SK-N-SH (cell line): Measurements from ENCODE around the gene CCDC91. TPM values are rescaled to one million over a fixed set of nuclear protein-coding genes. Genes with fewer than 3 reads are reported as not detected.

Source experiments
- CTCF ChIA-PET: fragments of 300-600, 350-600 bp; formaldehyde crosslinking; extraction: SDS; loops from one replicate; lab custom pipeline; 2021; lab: Yijun Ruan, JAX
- POLR2A ChIA-PET: fragments of 350-600 bp; sonication (Branson Sonifier 250); formaldehyde crosslinking; extraction: SDS; loops from one replicate; lab custom pipeline; 2020; ENCODE audit warnings: antibody characterized with exemption, inconsistent platforms; lab: Yijun Ruan, JAX
- DNase-seq: peaks from one replicate; pipeline ENCODE4 v3.0.0; 2012
- H2AFZ ChIP-seq: fragments of 200-600 bp; sonication (generic); 2 replicates; pipeline ENCODE4 v1.8.1; 2016; ENCODE audit warnings: antibody characterized with exemption, mild to moderate bottlenecking, low read depth
- H3F3A ChIP-seq: fragments of 200-600 bp; sonication (generic); replicated peaks from 2 replicates; pipeline ENCODE3; 2016; ENCODE audit warnings: antibody characterized with exemption, mild to moderate bottlenecking; ENCODE audit not compliant: insufficient read depth
- H3K27ac ChIP-seq, 2 experiments: fragments of 200-500 bp in 1 of 2; fragments of 200-600 bp in 1 of 2; sonication (Bioruptor generic) in 1 of 2; sonication (generic), shearing (Covaris generic) in 1 of 2; 2 replicates each; pipeline versions ENCODE4 v1.5.1 to v1.6.1; 2014 to 2016; ENCODE audit warnings: low read depth in 2 of 2, inconsistent platforms in 1 of 2, low read length in 1 of 2, mild to moderate bottlenecking in 1 of 2, mixed read lengths in 1 of 2
- H3K27me3 ChIP-seq: fragments of 200-600 bp; sonication (generic), shearing (Covaris generic); 2 replicates; pipeline ENCODE4 v1.6.1; 2016; ENCODE audit warnings: mixed run types; ENCODE audit not compliant: insufficient read depth
- H3K36me3 ChIP-seq, 2 experiments: fragments of 200-500 bp in 1 of 2; fragments of 200-600 bp in 1 of 2; sonication (Bioruptor generic) in 1 of 2; sonication (generic) in 1 of 2; replicated peaks in 1 of 2; 2 replicates each; pipeline versions ENCODE3 to v1.5.1; 2014 to 2016; ENCODE audit warnings: low read length in 1 of 2, mild to moderate bottlenecking in 1 of 2; ENCODE audit not compliant: insufficient read depth in 2 of 2, control insufficient read depth in 1 of 2
- H3K4me1 ChIP-seq, 2 experiments: fragments of 200-500 bp in 1 of 2; fragments of 200-600 bp in 1 of 2; sonication (Bioruptor generic) in 1 of 2; sonication (generic), shearing (Covaris generic) in 1 of 2; 2 replicates each; pipeline versions ENCODE4 v1.5.1 to v1.6.1; 2014 to 2016; ENCODE audit warnings: low read depth in 1 of 2, low read length in 1 of 2, mixed run types in 1 of 2; ENCODE audit not compliant: insufficient read depth in 2 of 2, control insufficient read depth in 1 of 2
- H3K4me2 ChIP-seq: fragments of 200-600 bp; sonication (generic), shearing (Covaris generic); 2 replicates; pipeline ENCODE4 v1.6.1; 2017; ENCODE audit warnings: mixed run types
- H3K4me3 ChIP-seq, 2 experiments: fragments of 200-500 bp in 1 of 2; fragments of 200-600 bp in 1 of 2; sonication (Bioruptor generic) in 1 of 2; sonication (generic), shearing (Covaris generic) in 1 of 2; 2 replicates each; pipeline versions ENCODE4 v1.5.1 to v1.8.1; 2014 to 2016; ENCODE audit warnings: low read depth in 2 of 2, inconsistent platforms in 1 of 2, low read length in 1 of 2, mild to moderate bottlenecking in 1 of 2, mixed read lengths in 1 of 2, moderate library complexity in 1 of 2
- H3K79me2 ChIP-seq: fragments of 200-600 bp; sonication (generic); 2 replicates; pipeline ENCODE4 v1.8.1; 2017; ENCODE audit warnings: mild to moderate bottlenecking; ENCODE audit not compliant: insufficient read depth
- H3K9ac ChIP-seq: fragments of 200-600 bp; sonication (generic); 2 replicates; pipeline ENCODE4 v1.6.1; 2017; ENCODE audit warnings: mixed run types
- H3K9me2 ChIP-seq: fragments of 200-600 bp; sonication (generic); 2 replicates; pipeline ENCODE4 v1.6.1; 2017; ENCODE audit warnings: mixed run types
- H3K9me3 ChIP-seq: fragments of 200-600 bp; sonication (generic); 2 replicates; pipeline ENCODE4 v1.6.1; 2017; ENCODE audit warnings: mixed run types, mild to moderate bottlenecking, moderate library complexity
- H4K20me1 ChIP-seq: fragments of 200-600 bp; sonication (generic); 2 replicates; pipeline ENCODE4 v1.6.1; 2017; ENCODE audit warnings: mild to moderate bottlenecking, mixed run types; ENCODE audit not compliant: insufficient read depth
- ELF1 ChIP-seq: IDR thresholded peaks from 2 replicates; pipeline ENCODE4 v1.4.0; 2012
- EP300 ChIP-seq, 2 experiments: IDR thresholded peaks; 2 replicates each; pipeline versions ENCODE4 v1.4.0 to v1.6.1; 2012; ENCODE audit warnings: borderline replicate concordance in 1 of 2, low read depth in 1 of 2, low read length in 1 of 2
- EZH2phosphoT487 ChIP-seq: fragments of 200-600 bp; sonication (generic); IDR thresholded peaks from 2 replicates; pipeline ENCODE4 v1.6.1; 2017; ENCODE audit warnings: low read depth, mixed run types, mild to moderate bottlenecking, antibody characterized with exemption, moderate library complexity, borderline replicate concordance
- FOXJ3 ChIP-seq: sonication (generic); formaldehyde crosslinking; IDR thresholded peaks from 2 replicates; pipeline ENCODE4 v1.5.1; 2020; ENCODE audit warnings: mild to moderate bottlenecking, missing genetic modification reagents
- IRF3 ChIP-seq: fragments of 150-350 bp; IDR thresholded peaks from 2 replicates; pipeline ENCODE4 v1.6.1; 2016; ENCODE audit warnings: mild to moderate bottlenecking, low read depth, low read length
- MAX ChIP-seq: IDR thresholded peaks from 2 replicates; pipeline ENCODE4 v1.4.0; 2012; ENCODE audit warnings: low read depth
- NFIC ChIP-seq: IDR thresholded peaks from 2 replicates; pipeline ENCODE4 v1.4.0; 2012; ENCODE audit warnings: borderline replicate concordance
- RAD21 ChIP-seq: IDR thresholded peaks from 2 replicates; pipeline ENCODE4 v1.6.1; 2012; ENCODE audit warnings: mild to moderate bottlenecking, low read length
- RFX5 ChIP-seq: IDR thresholded peaks from 2 replicates; pipeline ENCODE4 v1.6.1; 2012; ENCODE audit warnings: mild to moderate bottlenecking, improper control_type of control experiment, low read length
- RXRA ChIP-seq: IDR thresholded peaks from 2 replicates; pipeline ENCODE4 v1.4.0; 2012; ENCODE audit warnings: low read depth, mild to moderate bottlenecking, borderline replicate concordance
- TAF1 ChIP-seq: IDR thresholded peaks from 2 replicates; pipeline ENCODE4 v1.6.1; 2012; ENCODE audit warnings: low read depth, mild to moderate bottlenecking, low read length, moderate library complexity, borderline replicate concordance
- USF1 ChIP-seq: IDR thresholded peaks from 2 replicates; pipeline ENCODE4 v1.4.0; 2012; ENCODE audit warnings: low read depth, borderline replicate concordance
- YY1 ChIP-seq: IDR thresholded peaks from 2 replicates; pipeline ENCODE4 v1.4.0; 2012; ENCODE audit warnings: low read depth, mild to moderate bottlenecking
- WGBS: methylation state at CpG from one replicate; pipeline ENCODE4 v1.1.6; 2017; ENCODE audit warnings: low lambda C conversion rate; 5-methylcytosine and 5-hydroxymethylcytosine counted together
- polyA plus RNA-seq, 3 experiments: library from polyadenylated mRNA; depleted of rRNA; stranded (reverse); fragments of >200 nt; gene quantifications; 2 replicates each; pipeline ENCODE4 v1.2.3, GENCODE V29; 2012
- TF ChIP-seq, protein P1 (sequence below): IDR thresholded peaks from 2 replicates; pipeline ENCODE4 v1.4.0; 2012; ENCODE audit warnings: low read depth, borderline replicate concordance

CCDC91 gene
- polyA plus RNA-seq, 1 of the 3 experiments (the other 2 are of a cell fraction): 13.0 TPM

DNA sequence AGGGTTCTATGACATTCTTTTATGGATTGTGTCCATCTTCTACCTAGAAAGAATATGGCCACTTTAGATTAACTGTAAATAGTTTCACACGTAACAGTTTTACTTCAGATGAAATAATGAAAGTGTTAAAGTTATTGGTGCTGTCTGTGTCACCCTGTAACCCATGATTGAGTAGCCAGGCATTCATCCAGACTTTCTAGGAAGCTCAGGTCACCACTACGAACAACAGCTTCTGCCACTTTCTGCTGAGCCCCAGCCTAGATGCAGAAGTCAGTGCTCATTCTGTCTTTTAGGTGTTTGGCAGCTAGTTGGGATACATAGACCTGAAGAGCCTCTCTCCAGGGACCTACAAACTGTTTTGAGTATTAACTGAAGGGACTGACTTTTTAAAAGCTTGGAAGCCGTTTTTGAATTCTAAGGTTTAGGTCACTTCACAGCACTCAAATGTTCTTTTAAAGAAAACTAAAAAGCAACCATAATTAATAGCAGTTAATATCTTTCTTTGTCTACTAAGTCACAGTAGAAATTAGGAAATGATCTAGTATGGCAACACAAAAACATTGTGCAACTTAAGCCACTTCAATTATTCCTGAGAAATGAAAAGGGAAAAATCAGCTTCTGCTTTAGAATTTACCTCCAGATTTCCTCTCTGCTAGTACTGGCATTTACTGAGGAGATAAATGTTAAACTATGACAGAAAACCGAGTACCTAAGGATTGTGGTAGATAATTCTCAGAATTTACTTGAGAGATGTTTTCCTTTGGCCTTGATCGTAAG lies 266.9 kb downstream of the CCDC91 start (continued):
- TF ChIP-seq TAF1 (no peak), ELF1 (no peak)
- TF ChIP-seq, all 33 proteins: peak for 0

GRCh38 chr12:28457785-28458184 lies 267.5 kb downstream of the CCDC91 start:
- Histone ChIP-seq H2AFZ (no peak overlapping the region), H3K27ac (no peak overlapping the region), H3F3A (no peaks in the 10 kb centered on the region), H3K4me1 (no peaks in the 10 kb centered on the region; a peak in 1 of 4 replicates), H3K79me2 (no peaks in the 10 kb centered on the region), H3K4me3 (no peak overlapping the region), H3K4me2 (no peak overlapping the region), H4K20me1 (no peaks in the 10 kb centered on the region), H3K9me2 (no peaks in the 10 kb centered on the region), H3K9ac (no peak overlapping the region), H3K27me3 (no peaks in the 10 kb centered on the region), H3K9me3 (no peaks in the 10 kb centered on the region), H3K36me3 (peaks cover 0 to 14% of the 10 kb centered on the region in 2 experiments)
- ChIA-PET CTCF (no interaction called here), POLR2A (no interaction called here)
- WGBS: 82% methylated on average over 3 of the region's 3 CpGs
- DNase-seq: no peak
- TF ChIP-seq FOXJ3 (CRISPR knock-in tag) (no peak), ELF1 (no peak), RAD21 (no peak), YY1 (no peak), IRF3 (no peak), EZH2phosphoT487 (no peak), USF1 (no peak), NFIC (no peak), EP300 (IDR thresholded peaks at IDR 0.05; ENCODE audit: borderline replicate concordance in 1 of 2, low read depth in 1 of 2, low read length in 1 of 2) (no peak), MAX (no peak), TAF1 (no peak), RFX5 (no peak), RXRA (no peak)
- TF ChIP-seq, protein P1, sequence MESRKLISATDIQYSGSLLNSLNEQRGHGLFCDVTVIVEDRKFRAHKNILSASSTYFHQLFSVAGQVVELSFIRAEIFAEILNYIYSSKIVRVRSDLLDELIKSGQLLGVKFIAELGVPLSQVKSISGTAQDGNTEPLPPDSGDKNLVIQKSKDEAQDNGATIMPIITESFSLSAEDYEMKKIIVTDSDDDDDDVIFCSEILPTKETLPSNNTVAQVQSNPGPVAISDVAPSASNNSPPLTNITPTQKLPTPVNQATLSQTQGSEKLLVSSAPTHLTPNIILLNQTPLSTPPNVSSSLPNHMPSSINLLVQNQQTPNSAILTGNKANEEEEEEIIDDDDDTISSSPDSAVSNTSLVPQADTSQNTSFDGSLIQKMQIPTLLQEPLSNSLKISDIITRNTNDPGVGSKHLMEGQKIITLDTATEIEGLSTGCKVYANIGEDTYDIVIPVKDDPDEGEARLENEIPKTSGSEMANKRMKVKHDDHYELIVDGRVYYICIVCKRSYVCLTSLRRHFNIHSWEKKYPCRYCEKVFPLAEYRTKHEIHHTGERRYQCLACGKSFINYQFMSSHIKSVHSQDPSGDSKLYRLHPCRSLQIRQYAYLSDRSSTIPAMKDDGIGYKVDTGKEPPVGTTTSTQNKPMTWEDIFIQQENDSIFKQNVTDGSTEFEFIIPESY: no peak
